ENCODE data around the gene THBS1. TPM values are rescaled to one million over a fixed set of nuclear protein-coding genes. Genes with fewer than 3 reads are reported as not detected.
A peak's percentile ranks its signal among the peaks of the same experiment; 100 is the strongest.

The THBS1 gene
- total RNA-seq, 1 experiment from 2014 or later = 342 TPM

GRCh38 chr15:39597336-39597735 is 16.5 kb downstream of the THBS1 start:
- peaks cover 32% of the 10 kb centered on the region for H3K4me1 Mint-ChIP-seq (ENCODE audit: low read depth, unreplicated experiment)
- no peaks in the 10 kb centered on the region for H3K27me3 Mint-ChIP-seq (ENCODE audit: insufficient read depth, unreplicated experiment)
- Histone ChIP-seq H3K27me3 (replicated peaks; ENCODE audit: control insufficient read depth, insufficient read depth, low read length) (no peaks in the 10 kb centered on the region), H3K36me3 (ENCODE audit: control insufficient read depth, insufficient read depth, low read length) (peaks cover 2% of the 10 kb centered on the region; the same call in 1 of the 2 replicates), H3K9me3 (no peaks in the 10 kb centered on the region), H3K4me1 (peaks cover 18% of the 10 kb centered on the region), H3K4me3 (ENCODE audit: low read depth, low read length) (no peak overlapping the region)
- peaks cover 67% of the 10 kb centered on the region for H3K36me3 Mint-ChIP-seq (ENCODE audit: insufficient read depth, unreplicated experiment)
- no peak for TF ChIP-seq CTCF (IDR thresholded peaks at IDR 0.05; ENCODE audit: insufficient read depth in 1 of 2, low read depth in 1 of 2, low read length in 1 of 2, severe bottlenecking in 1 of 2, unreplicated experiment in 1 of 2)
- CTCF ChIA-PET = no interaction called here
- H3K4me3 Mint-ChIP-seq (ENCODE audit: unreplicated experiment) = no peak overlapping the region
- H3K9me3 Mint-ChIP-seq (ENCODE audit: unreplicated experiment) = no peaks in the 10 kb centered on the region
- DNase-seq = no peak
- peak overlapping the region; percentile 37 for H3K27ac Mint-ChIP-seq (ENCODE audit: unreplicated experiment)
- no TSS peak for BruUV-seq (replicated peaks)
- POLR2A ChIA-PET = no interaction called here
- intact Hi-C loops (cut with micrococcal nuclease; ENCODE audit: unreplicated experiment) = no loop called here

GRCh38 chr15:39597751-39598185 is 16.9 kb downstream of the THBS1 start:
- intact Hi-C loops (cut with micrococcal nuclease; ENCODE audit: unreplicated experiment) = no loop called here
- DNase-seq = no peak
- H3K27ac Mint-ChIP-seq (ENCODE audit: unreplicated experiment) = peak overlapping the region; percentile 37
- peaks cover 63% of the 10 kb centered on the region for H3K36me3 Mint-ChIP-seq (ENCODE audit: insufficient read depth, unreplicated experiment)
- H3K4me1 Mint-ChIP-seq (ENCODE audit: low read depth, unreplicated experiment) = peaks cover 32% of the 10 kb centered on the region
- BruUV-seq (replicated peaks) = no TSS peak
- Histone ChIP-seq H3K27me3 (replicated peaks; ENCODE audit: control insufficient read depth, insufficient read depth, low read length) (no peaks in the 10 kb centered on the region), H3K36me3 (ENCODE audit: control insufficient read depth, insufficient read depth, low read length) (no peaks in the 10 kb centered on the region), H3K4me3 (ENCODE audit: low read depth, low read length) (no peak overlapping the region), H3K4me1 (peaks cover 18% of the 10 kb centered on the region), H3K9me3 (no peaks in the 10 kb centered on the region)
- CTCF ChIA-PET = no interaction called here
- no peaks in the 10 kb centered on the region for H3K9me3 Mint-ChIP-seq (ENCODE audit: unreplicated experiment)
- POLR2A ChIA-PET = interaction anchor here (0.6 kb wide), 1 partner anchor 276 kb away, joined by 3 read pairs; no protein-coding TSS in a partner anchor
- no peak for TF ChIP-seq CTCF (IDR thresholded peaks at IDR 0.05; ENCODE audit: insufficient read depth in 1 of 2, low read depth in 1 of 2, low read length in 1 of 2, severe bottlenecking in 1 of 2, unreplicated experiment in 1 of 2)
- no peaks in the 10 kb centered on the region for H3K27me3 Mint-ChIP-seq (ENCODE audit: insufficient read depth, unreplicated experiment)
- H3K4me3 Mint-ChIP-seq (ENCODE audit: unreplicated experiment) = no peak overlapping the region

GRCh38 chr15:39598186-39598850 is 17.4 kb downstream of the THBS1 start:
- no peak for DNase-seq
- H3K9me3 Mint-ChIP-seq (ENCODE audit: unreplicated experiment) = no peaks in the 10 kb centered on the region
- ChIA-PET POLR2A (interaction anchor here (0.6 kb wide), 1 partner anchor 275 kb away, joined by 3 read pairs; no protein-coding TSS in a partner anchor), CTCF (interaction anchor here (0.5 kb wide), 1 partner anchor 184 kb away, joined by 6 read pairs; the partner anchor contains the start of gene FSIP1)
- H3K36me3 Mint-ChIP-seq (ENCODE audit: insufficient read depth, unreplicated experiment) = peaks cover 58% of the 10 kb centered on the region
- H3K4me3 ChIP-seq (ENCODE audit: low read depth, low read length) = no peak overlapping the region
- H3K4me1 Mint-ChIP-seq (ENCODE audit: low read depth, unreplicated experiment) = peaks cover 32% of the 10 kb centered on the region
- intact Hi-C loops (cut with micrococcal nuclease; ENCODE audit: unreplicated experiment) = no loop called here
- no peaks in the 10 kb centered on the region for H3K36me3 ChIP-seq (ENCODE audit: control insufficient read depth, insufficient read depth, low read length)
- peak overlapping the region; percentile 37 for H3K27ac Mint-ChIP-seq (ENCODE audit: unreplicated experiment)
- no peaks in the 10 kb centered on the region for H3K9me3 ChIP-seq
- no peaks in the 10 kb centered on the region for H3K27me3 Mint-ChIP-seq (ENCODE audit: insufficient read depth, unreplicated experiment)
- BruUV-seq (replicated peaks) = no TSS peak
- H3K4me1 ChIP-seq = peaks cover 18% of the 10 kb centered on the region
- H3K4me3 Mint-ChIP-seq (ENCODE audit: unreplicated experiment) = no peak overlapping the region
- no peak for TF ChIP-seq CTCF (IDR thresholded peaks at IDR 0.05; ENCODE audit: insufficient read depth in 1 of 2, low read depth in 1 of 2, low read length in 1 of 2, severe bottlenecking in 1 of 2, unreplicated experiment in 1 of 2)
- H3K27me3 ChIP-seq (replicated peaks; ENCODE audit: control insufficient read depth, insufficient read depth, low read length) = no peaks in the 10 kb centered on the region

Data from Caco-2 (cell line).